Ascending aorta (tissue), 2 donors: ENCODE measurements around the gene MARCHF6. TPM values are rescaled to one million over a fixed set of nuclear protein-coding genes. Genes with fewer than 3 reads are reported as not detected.

Source experiments
- DNase-seq, 2 donors: peaks; one replicate each; pipeline ENCODE4 v3.0.0-alpha.2; 2019; ENCODE audit warnings: low spot score in 2 of 2
- H3K27ac ChIP-seq, 2 donors: fragments of 200-600 bp; sonication (generic); one replicate each; pipeline ENCODE4 v1.5.1; 2016 to 2017; ENCODE audit warnings: mild to moderate bottlenecking in 1 of 2
- H3K27me3 ChIP-seq: fragments of 200-600 bp; sonication (generic); one replicate; pipeline ENCODE4 v1.5.1; 2017
- H3K36me3 ChIP-seq, 2 donors: fragments of 200-600 bp; sonication (generic); one replicate each; pipeline ENCODE4 v1.5.1; 2016
- H3K4me1 ChIP-seq, 2 donors: fragments of 200-600 bp; sonication (generic); one replicate each; pipeline ENCODE4 v1.5.1; 2016 to 2017; ENCODE audit warnings: mild to moderate bottlenecking in 1 of 2
- H3K4me3 ChIP-seq, 2 donors: fragments of 200-600 bp; sonication (generic); one replicate each; pipeline ENCODE4 v1.5.1; 2016 to 2017; ENCODE audit warnings: mild to moderate bottlenecking in 1 of 2
- H3K9me3 ChIP-seq, 2 donors: fragments of 200-600 bp; sonication (generic); one replicate each; pipeline ENCODE4 v1.5.1; 2016
- CTCF ChIP-seq, 3 experiments: fragments of 200-600 bp in 2 of 3; fragments of 450-650 bp in 1 of 3; sonication (generic) in 2 of 3; IDR thresholded peaks; one replicate each; pipeline ENCODE4 v1.5.1; 2016 to 2019; ENCODE audit warnings: antibody characterized with exemption in 3 of 3, mild to moderate bottlenecking in 1 of 3, moderate library complexity in 1 of 3
- intact Hi-C: fragments of 100-400 bp; cut with DNase I; formaldehyde crosslinking; loops from one replicate; pipeline ENCODE4 v1.15.1; 2023
- total RNA-seq: library from RNA; depleted of rRNA; stranded (reverse); fragments of >200 nt; gene quantifications from one replicate; pipeline ENCODE4 v1.1.0, GENCODE V29; 2016

The MARCHF6 gene
- 47.0 TPM for total RNA-seq

GRCh38 chr5:10353241-10354047 lies at the start of gene MARCHF6:
TSS of gene MARCHF6 (plus strand) at chr5:10353695. CDS start at chr5:10353899, 204 bp downstream.
- intact Hi-C loops = loop anchor here (2.0 to 10.0 kb wide), 5 partner anchors 47 to 409 kb away; partner anchors contain the start of genes DAP and ROPN1L
- Histone ChIP-seq H3K27me3 (no peaks in the 10 kb centered on the region), H3K36me3 (no peaks in the 10 kb centered on the region), H3K4me3 (peak within 1 kb of the TSS; percentile 83 to 84), H3K9me3 (no peaks in the 10 kb centered on the region), H3K27ac (peak within 1 kb of the TSS; percentile 95 to 96), H3K4me1 (peaks cover 0 to 15% of the 10 kb centered on the region in 2 donors)
- peak; percentile 79 to 96 for DNase-seq
- peak in 1 of 3 experiments; percentile 8 for TF ChIP-seq CTCF (IDR thresholded peaks at IDR 0.05)

- Histone ChIP-seq H3K36me3 (no peaks in the 10 kb centered on the region), H3K9me3 (no peaks in the 10 kb centered on the region), H3K27me3 (no peaks in the 10 kb centered on the region), H3K4me1 (peaks cover 0 to 11% of the 10 kb centered on the region in 2 donors), H3K4me3 (no peak overlapping the region), H3K27ac (peak overlapping the region in 1 of 2 donors; percentile 19)
- no peak for DNase-seq
- intact Hi-C loops = no loop called here
- TF ChIP-seq CTCF (IDR thresholded peaks at IDR 0.05) = no peak
These were observed 49.8 kb upstream of the MARCHF6 start for GRCh38 chr5:10303699-10304170.

GRCh38 chr5:10304932-10305331 lies 48.6 kb upstream of the MARCHF6 start:
- intact Hi-C loops = no loop called here
- no peak overlapping the region for H3K4me3 ChIP-seq
- TF ChIP-seq CTCF (IDR thresholded peaks at IDR 0.05) = no peak

GRCh38 chr5:10306114-10306513 lies 47.4 kb upstream of the MARCHF6 start:
- peak overlapping the region in 1 of 2 donors; percentile 93 for H3K4me3 ChIP-seq
- intact Hi-C loops = no loop called here

More at GRCh38 chr5:10304932-10305331, 48.6 kb upstream of the MARCHF6 start:
- Histone ChIP-seq H3K4me1 (peaks cover 0 to 11% of the 10 kb centered on the region in 2 donors), H3K27me3 (no peaks in the 10 kb centered on the region), H3K27ac (no peak overlapping the region), H3K9me3 (no peaks in the 10 kb centered on the region), H3K36me3 (no peaks in the 10 kb centered on the region)
- no peak for DNase-seq

GRCh38 chr5:10306806-10307205 lies 46.7 kb upstream of the MARCHF6 start:
- H3K27me3 ChIP-seq = no peaks in the 10 kb centered on the region
- no peaks in the 10 kb centered on the region for H3K9me3 ChIP-seq
- DNase-seq = no peak
- intact Hi-C loops = loop anchor here (1.0 kb wide), 1 partner anchor 23 kb away; no protein-coding TSS in a partner anchor
- TF ChIP-seq CTCF (IDR thresholded peaks at IDR 0.05) = no peak
- H3K4me3 ChIP-seq = peak overlapping the region; percentile 75 to 93
- H3K36me3 ChIP-seq = no peaks in the 10 kb centered on the region
- peak overlapping the region; percentile 86 to 91 for H3K27ac ChIP-seq
- peaks cover 0 to 11% of the 10 kb centered on the region in 2 donors for H3K4me1 ChIP-seq

More at GRCh38 chr5:10306114-10306513, 47.4 kb upstream of the MARCHF6 start:
- TF ChIP-seq CTCF (IDR thresholded peaks at IDR 0.05) = no peak
- DNase-seq = no peak
- Histone ChIP-seq H3K36me3 (no peaks in the 10 kb centered on the region), H3K4me1 (peaks cover 0 to 11% of the 10 kb centered on the region in 2 donors), H3K27me3 (no peaks in the 10 kb centered on the region), H3K27ac (peak overlapping the region in 1 of 2 donors; percentile 86), H3K9me3 (no peaks in the 10 kb centered on the region)
